Body of pancreas (tissue), 4 donors: ENCODE results near the gene ARSG.

Experiments
- POLR2A ChIP-seq, 3 donors: fragments of 450-650 bp; IDR thresholded peaks; one replicate each; pipeline ENCODE4 v1.6.1; 2016; ENCODE audit warnings: antibody characterized with exemption in 3 of 3, mild to moderate bottlenecking in 2 of 3
- TF ChIP-seq, protein P1 (sequence below), 7 experiments: fragments of 450-650 bp in 4 of 7; fragments of 200-600 bp in 3 of 7; sonication (generic) in 3 of 7; IDR thresholded peaks; one replicate each; pipeline ENCODE4 v1.5.1; 2016 to 2019; ENCODE audit warnings: antibody characterized with exemption in 7 of 7

DNA sequence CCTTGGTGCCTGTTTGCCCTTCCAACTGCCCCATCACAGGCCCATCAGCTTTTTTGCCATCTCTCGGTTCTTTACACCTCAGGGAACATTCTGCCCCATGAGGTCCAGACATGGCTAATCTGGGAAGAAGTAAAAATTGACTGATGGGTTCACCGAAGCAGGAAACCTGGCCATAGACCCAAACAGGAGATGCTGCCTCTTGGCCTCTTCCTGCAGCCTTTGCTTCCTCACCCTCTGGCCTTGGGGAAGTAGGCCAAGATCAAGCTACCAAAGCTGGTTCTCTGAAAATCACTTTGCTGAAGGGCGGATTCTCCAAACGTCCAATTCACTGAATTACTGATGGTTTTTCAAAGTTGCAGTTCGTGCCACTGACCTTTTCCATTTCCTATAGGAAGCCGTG, 56.1 kb downstream of the ARSG start:
- TF ChIP-seq, protein P1, sequence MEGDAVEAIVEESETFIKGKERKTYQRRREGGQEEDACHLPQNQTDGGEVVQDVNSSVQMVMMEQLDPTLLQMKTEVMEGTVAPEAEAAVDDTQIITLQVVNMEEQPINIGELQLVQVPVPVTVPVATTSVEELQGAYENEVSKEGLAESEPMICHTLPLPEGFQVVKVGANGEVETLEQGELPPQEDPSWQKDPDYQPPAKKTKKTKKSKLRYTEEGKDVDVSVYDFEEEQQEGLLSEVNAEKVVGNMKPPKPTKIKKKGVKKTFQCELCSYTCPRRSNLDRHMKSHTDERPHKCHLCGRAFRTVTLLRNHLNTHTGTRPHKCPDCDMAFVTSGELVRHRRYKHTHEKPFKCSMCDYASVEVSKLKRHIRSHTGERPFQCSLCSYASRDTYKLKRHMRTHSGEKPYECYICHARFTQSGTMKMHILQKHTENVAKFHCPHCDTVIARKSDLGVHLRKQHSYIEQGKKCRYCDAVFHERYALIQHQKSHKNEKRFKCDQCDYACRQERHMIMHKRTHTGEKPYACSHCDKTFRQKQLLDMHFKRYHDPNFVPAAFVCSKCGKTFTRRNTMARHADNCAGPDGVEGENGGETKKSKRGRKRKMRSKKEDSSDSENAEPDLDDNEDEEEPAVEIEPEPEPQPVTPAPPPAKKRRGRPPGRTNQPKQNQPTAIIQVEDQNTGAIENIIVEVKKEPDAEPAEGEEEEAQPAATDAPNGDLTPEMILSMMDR (IDR thresholded peaks at IDR 0.05): no peak
- no peak for TF ChIP-seq POLR2A (IDR thresholded peaks at IDR 0.05)
